ENCODE measurements around the gene RBCK1. TPM values are rescaled to one million over a fixed set of nuclear protein-coding genes. Genes with fewer than 3 reads are reported as not detected.

RBCK1 gene
- total RNA-seq, 1 experiment from 2014 or later: 155 TPM

DNA sequence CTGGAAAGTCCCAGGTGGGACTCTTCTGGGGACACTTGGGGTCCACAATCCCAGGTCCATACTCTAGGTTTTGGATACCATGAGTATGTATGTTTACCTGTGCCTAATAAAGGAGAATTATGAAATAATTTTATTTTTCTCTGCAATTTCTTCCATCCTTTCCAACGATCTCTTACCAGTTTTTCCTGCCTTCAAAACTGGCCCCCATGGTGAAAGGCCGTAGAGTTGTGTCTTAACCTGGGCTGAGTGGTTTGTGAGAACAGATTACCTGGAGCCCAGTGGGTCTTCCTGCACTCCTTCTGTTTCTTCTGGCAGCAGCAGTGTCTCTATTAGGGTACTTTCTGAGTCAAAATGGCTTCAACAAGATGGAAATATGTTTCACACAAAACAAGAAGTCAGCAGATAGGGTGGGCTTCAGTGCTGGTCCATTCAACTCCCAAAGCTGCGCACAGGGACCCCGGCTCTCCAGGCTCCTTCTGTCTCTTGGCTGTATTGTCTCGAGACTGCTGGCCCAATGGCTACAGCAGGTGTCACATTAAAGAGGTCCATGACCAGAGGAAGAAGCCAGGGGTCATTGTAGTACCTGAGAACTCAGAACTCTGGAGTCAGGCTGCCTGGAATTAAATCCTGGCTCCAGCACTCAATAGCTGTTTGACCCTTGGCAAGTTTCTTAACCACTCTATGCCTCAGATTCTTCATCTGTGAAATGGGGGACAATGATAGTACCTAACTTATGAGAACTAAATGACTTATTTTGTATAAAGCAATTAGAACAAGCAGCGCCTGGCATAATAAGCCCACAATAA, 10.5 kb upstream of the RBCK1 start:
- DNase-seq (ENCODE audit: low read depth): no peak

DNA sequence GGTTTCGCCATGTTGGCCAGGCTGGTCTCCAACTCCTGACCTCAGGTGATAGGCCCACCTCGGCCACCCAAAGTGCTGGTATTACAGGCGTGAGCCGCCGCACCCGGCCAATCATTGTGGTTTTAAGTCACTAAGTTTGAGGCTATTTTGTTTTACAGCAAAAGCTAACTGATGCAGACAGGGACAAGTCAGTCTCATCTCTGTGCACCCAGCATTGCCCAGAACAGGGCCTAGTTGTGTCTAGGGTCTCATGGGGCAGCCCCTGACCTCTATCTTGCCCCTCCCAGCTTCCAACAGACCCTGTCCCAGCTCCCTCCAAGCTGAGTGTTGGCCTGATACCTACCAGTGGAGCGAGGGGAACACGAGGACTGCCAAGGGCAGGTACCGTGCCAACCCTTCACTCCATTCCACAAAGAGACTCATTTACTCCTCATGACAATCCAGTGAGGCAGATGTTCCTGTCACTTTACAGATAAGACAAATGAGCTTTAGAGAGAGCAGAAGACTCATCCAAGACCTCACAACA, 8.9 kb upstream of the RBCK1 start:
- no peak for DNase-seq (ENCODE audit: low read depth)

DNA sequence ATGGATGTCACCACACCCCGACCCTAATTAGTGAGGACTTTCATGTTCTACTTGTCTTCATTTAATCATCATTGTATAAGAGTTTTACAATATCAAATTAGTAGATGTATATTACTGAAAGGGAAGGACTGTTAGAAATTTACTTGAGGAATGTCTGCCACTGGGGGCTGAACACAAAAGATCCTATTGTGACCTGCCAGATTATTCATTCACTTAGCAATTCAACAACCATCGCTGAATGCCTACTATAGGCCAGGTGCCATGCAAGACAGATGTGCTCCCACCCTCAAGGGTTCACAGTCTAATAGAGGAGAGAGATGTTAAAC, 8.0 kb upstream of the RBCK1 start:
- DNase-seq (ENCODE audit: low read depth): no peak

GRCh38 chr20:400454-401275, 7.4 kb upstream of the RBCK1 start:
- peak; percentile 18 for DNase-seq (ENCODE audit: low read depth)

GRCh38 chr20:401682-402495, 6.2 kb upstream of the RBCK1 start:
- peak; percentile 69 for DNase-seq (ENCODE audit: low read depth)

- no peak for DNase-seq (ENCODE audit: low read depth)
Observed at GRCh38 chr20:402496-402885, 5.6 kb upstream of the RBCK1 start.

- DNase-seq (ENCODE audit: low read depth): no peak
Observed at GRCh38 chr20:402898-403581, 5.1 kb upstream of the RBCK1 start.

DNA sequence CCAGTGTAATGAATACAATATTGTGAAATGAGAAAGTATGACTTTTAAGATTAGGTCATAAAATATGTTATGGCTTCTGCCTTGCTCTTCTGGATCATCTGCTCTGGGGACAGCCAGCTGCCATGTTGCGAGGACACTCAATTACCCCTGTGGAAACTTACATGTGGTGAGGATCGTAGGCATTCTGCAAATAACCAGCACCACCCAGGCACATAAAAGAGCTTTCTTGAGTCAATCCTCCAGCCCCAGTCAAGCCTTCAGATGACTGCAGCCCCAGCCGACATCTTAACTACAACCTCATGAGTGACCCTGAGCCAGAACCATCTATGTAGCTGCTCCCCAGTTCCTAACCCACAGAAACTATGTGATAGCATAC, 4.5 kb upstream of the RBCK1 start:
- no peak for DNase-seq (ENCODE audit: low read depth)

DNA sequence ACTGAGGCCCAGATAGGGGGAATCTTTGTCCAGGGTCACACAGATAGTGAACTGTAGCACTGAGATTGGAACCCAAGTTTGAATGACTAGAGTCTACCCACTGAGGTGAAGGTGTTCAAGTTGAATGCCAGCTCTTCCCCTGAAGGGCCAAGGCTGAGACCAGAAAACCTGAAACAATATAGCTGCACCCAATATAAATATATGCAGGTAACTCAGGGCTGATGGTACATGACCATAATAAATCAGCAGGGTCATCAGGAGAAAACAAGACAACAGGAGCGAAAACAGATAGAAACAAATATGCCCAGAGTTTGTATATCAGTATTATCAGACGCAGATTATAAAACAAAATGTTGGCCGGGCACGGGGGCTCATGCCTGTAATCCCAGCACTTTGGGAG, 4.0 kb upstream of the RBCK1 start:
- DNase-seq (ENCODE audit: low read depth): no peak

- DNase-seq (ENCODE audit: low read depth): no peak
Observed at GRCh38 chr20:406200-407132, 1.6 kb upstream of the RBCK1 start.

GRCh38 chr20:407133-407952, 756 bp upstream of the RBCK1 start:
- peak; percentile 86 for DNase-seq (ENCODE audit: low read depth)

- peak; percentile 31 for DNase-seq (ENCODE audit: low read depth)
Observed at GRCh38 chr20:408843-409696, 971 bp downstream of the RBCK1 start.

- no peak for DNase-seq (ENCODE audit: low read depth)
Observed at GRCh38 chr20:409697-410559, 1.8 kb downstream of the RBCK1 start.

GRCh38 chr20:412081-412480, 4.0 kb downstream of the RBCK1 start:
- DNase-seq (ENCODE audit: low read depth): no peak

GRCh38 chr20:414161-414560, 6.1 kb downstream of the RBCK1 start:
- no peak for DNase-seq (ENCODE audit: low read depth)

DNA sequence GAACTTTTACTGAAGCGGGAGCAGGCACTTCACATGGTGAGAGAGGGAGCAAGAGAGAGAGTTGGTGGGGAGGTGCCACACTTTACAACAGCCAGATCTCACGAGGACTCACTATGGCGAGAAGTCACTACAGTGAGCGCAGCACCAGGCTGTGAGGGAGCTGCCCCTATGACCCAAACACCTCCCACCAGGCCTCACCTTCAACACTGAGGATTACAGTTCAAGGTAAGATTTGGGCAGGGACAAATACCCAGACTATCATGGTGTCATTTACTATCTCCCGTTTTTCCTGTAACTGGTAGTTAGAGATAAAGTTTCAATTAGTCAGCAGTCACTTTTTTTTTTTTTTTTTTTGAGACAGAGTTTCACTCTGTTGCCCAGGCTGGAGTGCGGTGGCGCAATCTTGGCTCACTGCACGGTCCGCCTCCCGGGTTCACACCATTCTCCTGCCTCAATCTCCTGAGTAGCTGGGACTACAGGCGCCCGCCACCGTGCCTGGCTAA, 7.8 kb downstream of the RBCK1 start:
- no peak for DNase-seq (ENCODE audit: low read depth)
